ENCODE results near the gene PKNOX2.

GRCh38 chr11:125207866-125208425 is 43.4 kb downstream of the PKNOX2 start:
- TF ChIP-seq CTCF (conservative IDR thresholded peaks at IDR 0.05; ENCODE audit: low read depth, low read length) (no peak), POLR2A (IDR thresholded peaks at IDR 0.05; ENCODE audit: low read depth, low read length) (no peak), MXI1 (IDR thresholded peaks at IDR 0.05; ENCODE audit: borderline replicate concordance, low read depth, low read length) (no peak), CEBPB (IDR thresholded peaks at IDR 0.05; ENCODE audit: low read depth, low read length) (peak; percentile 76)

Measured in IMR-90 (cell line).